ENCODE measurements around the gene COX5A. TPM values are rescaled to one million over a fixed set of nuclear protein-coding genes. Genes with fewer than 3 reads are reported as not detected.

Gene COX5A
- total and polyA plus RNA-seq, 2 of the 13 experiments (the other 11 are each of a cell fraction or from before 2014, with no cell fraction given): 158 to 218 TPM

- TF ChIP-seq ZNF652 (CRISPR knock-in tag; IDR thresholded peaks at IDR 0.05; ENCODE audit: borderline replicate concordance, low read depth) (no peak), KDM2A (CRISPR knock-in tag; IDR thresholded peaks at IDR 0.05; ENCODE audit: borderline replicate concordance, low read depth) (peak; percentile 25; the same call in 1 of the 2 replicates), UBTF (CRISPR knock-in tag; IDR thresholded peaks at IDR 0.05) (peak; percentile 44), ZNF766 (CRISPR knock-in tag; IDR thresholded peaks at IDR 0.05; ENCODE audit: borderline replicate concordance) (no peak), BORCS8-MEF2B (CRISPR knock-in tag; IDR thresholded peaks at IDR 0.05) (no peak), HNRNPLL (IDR thresholded peaks at IDR 0.05; ENCODE audit: low read depth, low read length, poor library complexity, severe bottlenecking) (peak; percentile 94), KLF16 (CRISPR knock-in tag; IDR thresholded peaks at IDR 0.05) (no peak), NCOA1 (CRISPR knock-in tag; IDR thresholded peaks at IDR 0.05) (no peak), AKAP8 (CRISPR knock-in tag; IDR thresholded peaks at IDR 0.05) (no peak), ARNT2 (CRISPR knock-in tag; IDR thresholded peaks at IDR 0.05; ENCODE audit: low read depth) (no peak), THAP11 (CRISPR knock-in tag; IDR thresholded peaks at IDR 0.05) (0 out of 2 replicates have a peak, but pooled peaks have one; percentile 9), ATF1 (CRISPR knock-in tag; IDR thresholded peaks at IDR 0.05) (no peak), POGK (CRISPR knock-in tag; conservative IDR thresholded peaks at IDR 0.05) (no peak), ZNF619 (CRISPR knock-in tag; IDR thresholded peaks at IDR 0.05) (no peak; the same call in 1 of the 2 replicates), GABPA (IDR thresholded peaks at IDR 0.05; ENCODE audit: low read depth, low read length) (no peak), GABPA (CRISPR knock-in tag; IDR thresholded peaks at IDR 0.05; ENCODE audit: low read depth) (no peak), ZNF44 (CRISPR knock-in tag; IDR thresholded peaks at IDR 0.05) (no peak), TBX3 (IDR thresholded peaks at IDR 0.05; ENCODE audit: borderline replicate concordance) (no peak), THAP9 (CRISPR knock-in tag; IDR thresholded peaks at IDR 0.05; ENCODE audit: borderline replicate concordance) (0 out of 2 replicates have a peak, but pooled peaks have one; percentile 64), NCOA2 (CRISPR knock-in tag; IDR thresholded peaks at IDR 0.05) (no peak), U2AF2 (IDR thresholded peaks at IDR 0.05; ENCODE audit: low read depth, low read length) (no peak), CBX1 (IDR thresholded peaks at IDR 0.05; ENCODE audit: low read depth) (no peak), RFXANK (CRISPR knock-in tag; IDR thresholded peaks at IDR 0.05) (no peak), KLF13 (CRISPR knock-in tag; IDR thresholded peaks at IDR 0.05) (no peak), POLR2AphosphoS5 (IDR thresholded peaks at IDR 0.05; ENCODE audit: low read depth, low read length) (no peak)
Measured at GRCh38 chr15:74956648-74957475, 19.0 kb upstream of the COX5A start, which contains the start of gene RPP25 (continued).

All from HepG2 (cell line).